ENCODE measurements around the gene NXPH2.

NXPH2 gene

DNA sequence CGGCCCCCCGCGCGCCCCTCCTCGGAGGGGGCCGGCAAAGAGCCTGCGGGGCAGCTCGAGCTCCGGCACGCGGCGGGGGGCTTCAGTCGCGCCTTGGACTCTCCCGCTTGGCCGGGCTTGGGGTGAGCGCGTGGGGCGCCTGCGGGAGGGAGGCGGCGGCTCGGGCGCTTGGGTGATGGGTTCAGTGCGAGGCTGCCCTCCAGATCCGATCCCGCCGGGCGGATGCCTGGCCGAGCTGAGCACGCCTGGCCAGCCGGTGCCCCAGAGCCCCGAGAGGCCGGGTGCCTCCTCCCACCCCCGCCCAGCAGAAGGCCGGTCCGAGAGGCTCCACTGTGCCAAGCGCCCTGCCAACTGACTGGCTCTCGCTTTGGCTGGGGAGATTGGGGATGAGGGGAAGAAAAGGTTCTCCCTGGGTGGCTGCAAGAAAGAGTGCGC lies 273 bp upstream of the NXPH2 start:
- ChIA-PET CTCF (no interaction called here), POLR2A (ENCODE audit: low non-redundant PET) (no interaction called here)
- TF ChIP-seq, protein P1, sequence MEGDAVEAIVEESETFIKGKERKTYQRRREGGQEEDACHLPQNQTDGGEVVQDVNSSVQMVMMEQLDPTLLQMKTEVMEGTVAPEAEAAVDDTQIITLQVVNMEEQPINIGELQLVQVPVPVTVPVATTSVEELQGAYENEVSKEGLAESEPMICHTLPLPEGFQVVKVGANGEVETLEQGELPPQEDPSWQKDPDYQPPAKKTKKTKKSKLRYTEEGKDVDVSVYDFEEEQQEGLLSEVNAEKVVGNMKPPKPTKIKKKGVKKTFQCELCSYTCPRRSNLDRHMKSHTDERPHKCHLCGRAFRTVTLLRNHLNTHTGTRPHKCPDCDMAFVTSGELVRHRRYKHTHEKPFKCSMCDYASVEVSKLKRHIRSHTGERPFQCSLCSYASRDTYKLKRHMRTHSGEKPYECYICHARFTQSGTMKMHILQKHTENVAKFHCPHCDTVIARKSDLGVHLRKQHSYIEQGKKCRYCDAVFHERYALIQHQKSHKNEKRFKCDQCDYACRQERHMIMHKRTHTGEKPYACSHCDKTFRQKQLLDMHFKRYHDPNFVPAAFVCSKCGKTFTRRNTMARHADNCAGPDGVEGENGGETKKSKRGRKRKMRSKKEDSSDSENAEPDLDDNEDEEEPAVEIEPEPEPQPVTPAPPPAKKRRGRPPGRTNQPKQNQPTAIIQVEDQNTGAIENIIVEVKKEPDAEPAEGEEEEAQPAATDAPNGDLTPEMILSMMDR (conservative IDR thresholded peaks at IDR 0.05; ENCODE audit: low read depth): no peak
- no peak for DNase-seq (ENCODE audit: low spot score)
- no peak overlapping the region for H3K27ac ChIP-seq

DNA sequence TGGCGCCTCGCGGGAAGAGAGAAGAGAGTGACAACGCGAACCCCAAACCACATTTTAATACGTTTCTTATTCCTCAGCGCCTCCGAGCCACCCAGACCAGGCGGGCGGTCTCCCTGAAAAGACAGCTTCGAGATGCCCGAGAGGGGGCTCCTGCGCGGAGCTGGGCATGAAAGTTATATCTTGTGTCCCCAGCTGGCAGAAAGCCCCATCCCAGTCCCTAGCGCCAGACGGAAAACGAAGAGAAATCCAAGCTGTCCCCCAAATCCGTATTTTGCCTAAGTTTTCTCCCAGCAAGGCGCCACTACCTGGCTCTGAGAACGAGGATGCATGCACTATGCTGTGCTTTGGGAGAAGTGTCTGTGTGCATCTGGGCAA lies 797 bp downstream of the NXPH2 start:
- ChIA-PET CTCF (interaction anchor here (0.6 to 0.7 kb wide), 3 partner anchors 46 to 869 kb away, joined by 3 to 5 read pairs (median 3); no protein-coding TSS in a partner anchor), POLR2A (ENCODE audit: low non-redundant PET) (no interaction called here)
- TF ChIP-seq, protein P1 (conservative IDR thresholded peaks at IDR 0.05; ENCODE audit: low read depth): no peak
- no peak overlapping the region for H3K27ac ChIP-seq
- DNase-seq (ENCODE audit: low spot score): no peak

DNA sequence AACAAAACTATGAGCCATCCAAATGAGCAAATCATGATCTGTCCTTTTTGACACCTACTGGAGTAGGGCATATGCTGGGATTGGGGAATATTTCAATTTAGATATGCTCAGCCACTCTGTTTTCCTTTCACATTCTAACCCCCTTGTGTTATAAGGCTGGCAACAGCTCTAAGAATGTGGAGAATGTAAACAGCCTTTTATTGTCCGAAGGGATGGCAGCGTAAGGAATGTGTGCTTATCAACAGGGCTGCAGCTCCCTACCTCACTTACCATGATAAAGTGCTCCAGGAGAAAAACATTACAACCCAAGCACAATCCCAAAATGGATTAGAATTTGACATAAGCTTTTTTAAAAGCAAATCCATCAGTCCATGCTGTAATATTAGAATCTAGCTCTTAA lies 2.2 kb downstream of the NXPH2 start:
- no peak overlapping the region for H3K27ac ChIP-seq
- POLR2A ChIA-PET (ENCODE audit: low non-redundant PET): no interaction called here
- TF ChIP-seq, protein P1 (conservative IDR thresholded peaks at IDR 0.05; ENCODE audit: low read depth): no peak
- CTCF ChIA-PET: interaction anchor here (0.6 kb wide), 1 partner anchor 853 kb away, joined by 4 read pairs; no protein-coding TSS in a partner anchor
- no peak for DNase-seq (ENCODE audit: low spot score)

DNA sequence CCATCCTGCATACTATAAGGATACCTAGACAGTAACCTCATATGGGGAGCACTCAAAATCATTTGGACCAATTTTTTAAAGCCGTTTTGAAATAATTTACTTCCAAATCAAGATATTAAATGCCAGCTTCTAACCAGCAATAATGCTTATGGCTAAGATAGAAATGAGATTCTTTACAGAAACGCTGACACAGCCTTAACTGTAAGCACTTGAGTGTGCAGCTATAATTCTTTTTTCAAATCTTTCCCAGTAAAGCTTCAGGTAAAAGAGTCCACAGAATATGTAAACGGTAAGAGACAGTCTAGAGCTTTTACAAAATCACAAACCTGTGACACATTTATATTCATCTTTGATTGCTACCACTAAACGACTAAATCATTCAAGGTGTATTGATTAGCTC lies 4.5 kb downstream of the NXPH2 start:
- DNase-seq (ENCODE audit: low spot score): no peak
- H3K27ac ChIP-seq: no peak overlapping the region
- TF ChIP-seq, protein P1 (conservative IDR thresholded peaks at IDR 0.05; ENCODE audit: low read depth): no peak
- POLR2A ChIA-PET (ENCODE audit: low non-redundant PET): no interaction called here
- CTCF ChIA-PET: interaction anchor here (0.6 kb wide), 1 partner anchor 59 kb away, joined by 3 read pairs; no protein-coding TSS in a partner anchor

DNA sequence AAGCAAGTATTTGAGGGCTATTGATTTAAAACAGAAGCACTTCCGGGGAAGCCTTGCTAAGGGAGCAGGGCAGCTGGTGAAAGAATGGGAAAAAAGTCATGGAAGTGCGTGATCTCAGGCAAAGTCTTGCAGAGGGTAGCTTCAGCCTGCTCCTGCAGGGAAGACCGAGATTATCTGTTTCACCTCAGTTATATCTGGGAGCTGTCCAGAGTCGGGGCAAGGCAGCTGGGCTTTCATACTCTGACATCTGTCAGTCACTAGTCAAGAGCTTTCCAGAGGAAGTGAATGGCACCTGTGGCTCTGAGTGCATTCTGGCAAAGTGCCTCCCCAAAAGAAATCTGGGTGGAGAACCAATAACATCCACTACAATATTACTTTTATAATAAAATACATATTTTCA lies 8.7 kb downstream of the NXPH2 start:
- DNase-seq (ENCODE audit: low spot score): no peak
- ChIA-PET POLR2A (ENCODE audit: low non-redundant PET) (no interaction called here), CTCF (no interaction called here)
- H3K27ac ChIP-seq: no peak overlapping the region
- TF ChIP-seq, protein P1 (conservative IDR thresholded peaks at IDR 0.05; ENCODE audit: low read depth): no peak

DNA sequence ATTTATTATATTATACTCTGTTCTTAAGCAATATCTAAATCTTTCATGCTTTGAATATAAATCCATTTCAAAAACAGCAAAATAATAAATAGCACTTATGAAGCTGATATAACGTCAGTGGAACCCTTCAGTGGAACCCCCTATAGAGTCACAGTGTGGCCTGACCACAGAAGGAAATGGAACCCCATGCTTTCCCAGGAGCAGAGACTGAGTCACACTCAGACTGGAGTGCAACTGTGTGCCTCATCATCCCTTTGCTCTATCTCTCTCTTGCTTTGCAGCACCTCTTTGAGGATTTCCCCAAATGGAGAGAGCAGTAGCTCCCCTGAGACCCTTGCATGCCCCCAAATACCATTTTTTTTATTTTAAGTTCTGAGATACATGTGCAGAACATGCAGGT lies 13.1 kb downstream of the NXPH2 start:
- CTCF ChIA-PET: no interaction called here
- DNase-seq (ENCODE audit: low spot score): no peak
- TF ChIP-seq, protein P1 (conservative IDR thresholded peaks at IDR 0.05; ENCODE audit: low read depth): no peak
- H3K27ac ChIP-seq: no peak overlapping the region
- POLR2A ChIA-PET (ENCODE audit: low non-redundant PET): no interaction called here

DNA sequence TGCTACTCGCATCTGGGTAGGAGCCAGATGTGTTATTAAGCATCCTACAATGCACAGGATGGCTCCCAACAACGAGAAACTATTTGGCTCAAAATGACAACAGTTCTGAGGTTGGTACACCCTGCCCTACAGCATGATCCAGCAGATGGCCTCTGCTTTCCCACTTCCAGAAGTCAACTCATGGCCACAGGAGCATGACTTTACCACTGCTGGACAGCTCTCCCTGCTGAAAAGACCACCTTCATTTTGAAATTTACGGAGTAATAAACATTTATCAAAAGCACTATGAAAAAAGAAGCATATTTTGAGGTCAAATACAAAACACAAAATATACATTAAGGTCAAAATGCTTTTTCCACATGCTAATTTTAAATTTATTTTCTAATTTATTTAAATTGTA lies 13.7 kb downstream of the NXPH2 start:
- POLR2A ChIA-PET (ENCODE audit: low non-redundant PET): no interaction called here
- CTCF ChIA-PET: no interaction called here
- TF ChIP-seq, protein P1 (conservative IDR thresholded peaks at IDR 0.05; ENCODE audit: low read depth): no peak
- H3K27ac ChIP-seq: no peak overlapping the region
- DNase-seq (ENCODE audit: low spot score): no peak
